Ovary (tissue), 3 donors: ENCODE results near the gene TICAM1.

Experiments
- CTCF ChIP-seq, 3 donors: fragments of 450-650 bp in 2 of 3; fragments of 200-600 bp in 1 of 3; IDR thresholded peaks; one replicate each; pipeline versions ENCODE4 v1.5.1 to v1.8.0; 2016 to 2022; ENCODE audit warnings: antibody characterized with exemption in 3 of 3, mild to moderate bottlenecking in 1 of 3
- POLR2A ChIP-seq: fragments of 450-650 bp; IDR thresholded peaks from one replicate; pipeline ENCODE4 v1.6.1; 2017; ENCODE audit warnings: antibody characterized with exemption, mild to moderate bottlenecking, moderate library complexity
- donor health status: DM: no; HTN: no; CAD: no.

- TF ChIP-seq CTCF (IDR thresholded peaks at IDR 0.05) (no peak), POLR2A (no peak)
Observed at GRCh38 chr19:4830768-4831265, 695 bp downstream of the TICAM1 start.
